GM20000 (cell line): ENCODE results near the gene GSK3A.

Experiments used
- DNase-seq: peaks from one replicate; pipeline ENCODE4 v3.0.0; 2012; ENCODE audit warnings: low spot score
- TF ChIP-seq, protein P1 (sequence below): IDR thresholded peaks from 2 replicates; pipeline ENCODE4 v1.5.1; 2012; ENCODE audit warnings: mild to moderate bottlenecking, control low read depth; ENCODE audit errors: extremely low read depth, missing control alignments

Gene GSK3A

DNA sequence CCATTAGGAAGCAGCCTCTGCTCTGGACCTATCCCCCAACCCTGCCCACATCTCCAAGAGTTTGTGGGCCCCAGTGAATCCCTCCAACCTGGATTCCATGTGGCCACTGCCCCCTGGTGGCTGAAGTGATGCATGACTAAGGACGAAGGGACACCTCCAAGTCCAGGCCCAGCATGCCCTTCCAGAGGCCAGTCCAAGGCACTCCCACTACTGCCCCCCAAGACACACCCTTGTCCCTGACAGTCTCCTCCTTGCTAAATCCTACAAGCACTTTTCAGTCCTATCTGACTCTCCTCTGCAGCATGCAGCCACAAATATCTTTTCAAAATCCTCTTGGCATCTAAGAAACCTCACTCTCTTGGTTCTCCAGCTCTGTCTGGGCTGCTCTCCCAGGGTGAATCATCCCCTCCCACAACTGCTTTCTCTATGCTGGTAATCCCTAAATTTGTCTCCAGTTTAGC lies 58.0 kb downstream of the GSK3A start:
- peak; percentile 84 for DNase-seq
- TF ChIP-seq, protein P1, sequence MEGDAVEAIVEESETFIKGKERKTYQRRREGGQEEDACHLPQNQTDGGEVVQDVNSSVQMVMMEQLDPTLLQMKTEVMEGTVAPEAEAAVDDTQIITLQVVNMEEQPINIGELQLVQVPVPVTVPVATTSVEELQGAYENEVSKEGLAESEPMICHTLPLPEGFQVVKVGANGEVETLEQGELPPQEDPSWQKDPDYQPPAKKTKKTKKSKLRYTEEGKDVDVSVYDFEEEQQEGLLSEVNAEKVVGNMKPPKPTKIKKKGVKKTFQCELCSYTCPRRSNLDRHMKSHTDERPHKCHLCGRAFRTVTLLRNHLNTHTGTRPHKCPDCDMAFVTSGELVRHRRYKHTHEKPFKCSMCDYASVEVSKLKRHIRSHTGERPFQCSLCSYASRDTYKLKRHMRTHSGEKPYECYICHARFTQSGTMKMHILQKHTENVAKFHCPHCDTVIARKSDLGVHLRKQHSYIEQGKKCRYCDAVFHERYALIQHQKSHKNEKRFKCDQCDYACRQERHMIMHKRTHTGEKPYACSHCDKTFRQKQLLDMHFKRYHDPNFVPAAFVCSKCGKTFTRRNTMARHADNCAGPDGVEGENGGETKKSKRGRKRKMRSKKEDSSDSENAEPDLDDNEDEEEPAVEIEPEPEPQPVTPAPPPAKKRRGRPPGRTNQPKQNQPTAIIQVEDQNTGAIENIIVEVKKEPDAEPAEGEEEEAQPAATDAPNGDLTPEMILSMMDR, result peak; percentile 77
